Liver (tissue), 9 donors: Measurements from ENCODE around the gene ANKRD53. TPM values are rescaled to one million over a fixed set of nuclear protein-coding genes. Genes with fewer than 3 reads are reported as not detected.

Experiments
- DNase-seq: peaks from one replicate; pipeline ENCODE4 v3.0.0-alpha.2; 2017; ENCODE audit warnings: low spot score
- H3K27ac ChIP-seq, 2 donors: one replicate each; pipeline ENCODE4 v1.7.0; 2013; ENCODE audit warnings: inconsistent platforms in 2 of 2, low read length in 2 of 2, control low read depth in 1 of 2, low read depth in 1 of 2, mild to moderate bottlenecking in 1 of 2
- H3K27me3 ChIP-seq, 4 donors: one replicate each; pipeline versions ENCODE4 v1.6.1 to v1.7.0; 2013; ENCODE audit warnings: low read length in 3 of 4, inconsistent platforms in 1 of 4, mild to moderate bottlenecking in 1 of 4, moderate library complexity in 1 of 4; ENCODE audit not compliant: control insufficient read depth in 4 of 4, insufficient read depth in 4 of 4
- H3K36me3 ChIP-seq, 4 donors: one replicate each; pipeline versions ENCODE4 v1.6.1 to v1.7.0; 2013; ENCODE audit warnings: low read length in 3 of 4, mild to moderate bottlenecking in 3 of 4, low read depth in 1 of 4, moderate library complexity in 1 of 4; ENCODE audit not compliant: control insufficient read depth in 4 of 4, insufficient read depth in 3 of 4
- H3K4me1 ChIP-seq, 4 donors: one replicate each; pipeline versions ENCODE4 v1.6.1 to v1.7.0; 2013; ENCODE audit warnings: low read length in 3 of 4, mild to moderate bottlenecking in 3 of 4, moderate library complexity in 1 of 4; ENCODE audit not compliant: control insufficient read depth in 4 of 4, insufficient read depth in 4 of 4
- H3K4me3 ChIP-seq, 3 donors: one replicate each; pipeline versions ENCODE4 v1.6.1 to v1.7.0; 2013; ENCODE audit warnings: low read length in 3 of 3, control low read depth in 1 of 3, low read depth in 1 of 3, mild to moderate bottlenecking in 1 of 3
- H3K9ac ChIP-seq, 2 donors: one replicate each; pipeline ENCODE4 v1.7.0; 2013; ENCODE audit warnings: low read length in 2 of 2, mild to moderate bottlenecking in 2 of 2, moderate library complexity in 2 of 2, control low read depth in 1 of 2, low read depth in 1 of 2
- H3K9me3 ChIP-seq, 4 donors: one replicate each; pipeline versions ENCODE4 v1.6.1 to v1.7.0; 2013; ENCODE audit warnings: low read length in 3 of 4; ENCODE audit not compliant: control insufficient read depth in 4 of 4
- CTCF ChIP-seq: fragments of 150-350 bp; IDR thresholded peaks from 2 replicates; pipeline ENCODE4 v1.5.1; 2017; ENCODE audit warnings: improper control_type of control experiment, low read depth, low read length; ENCODE audit not compliant: missing input control
- EGR1 ChIP-seq, 2 donors: IDR thresholded peaks; 2 replicates each; pipeline ENCODE4 v1.6.1; 2016 to 2018; ENCODE audit warnings: antibody characterized with exemption in 2 of 2, low read depth in 2 of 2
- FOXA1 ChIP-seq: IDR thresholded peaks from 2 replicates; pipeline ENCODE4 v1.6.1; 2016; ENCODE audit warnings: antibody characterized with exemption
- FOXA2 ChIP-seq: IDR thresholded peaks from 2 replicates; pipeline ENCODE4 v1.6.1; 2016; ENCODE audit warnings: antibody characterized with exemption
- GABPA ChIP-seq, 2 donors: IDR thresholded peaks in 1 of 2; conservative IDR thresholded peaks in 1 of 2; 2 replicates each; pipeline ENCODE4 v1.6.1; 2016; ENCODE audit warnings: antibody characterized with exemption in 2 of 2, mild to moderate bottlenecking in 1 of 2, moderate library complexity in 1 of 2
- HNF4A ChIP-seq, 2 donors: conservative IDR thresholded peaks; 2 replicates each; pipeline ENCODE4 v1.6.1; 2016; ENCODE audit warnings: antibody characterized with exemption in 2 of 2, mild to moderate bottlenecking in 2 of 2
- HNF4G ChIP-seq: IDR thresholded peaks from 2 replicates; pipeline ENCODE4 v1.6.1; 2016; ENCODE audit warnings: antibody characterized with exemption
- JUND ChIP-seq, 2 donors: IDR thresholded peaks; 2 replicates each; pipeline ENCODE4 v1.6.1; 2016; ENCODE audit warnings: antibody characterized with exemption in 2 of 2
- NR2F2 ChIP-seq: IDR thresholded peaks from 2 replicates; pipeline ENCODE4 v1.6.1; 2016; ENCODE audit warnings: antibody characterized with exemption
- RAD21 ChIP-seq, 2 donors: IDR thresholded peaks; 2 replicates each; pipeline ENCODE4 v1.6.1; 2016; ENCODE audit warnings: antibody characterized with exemption in 2 of 2, mild to moderate bottlenecking in 2 of 2
- RXRA ChIP-seq, 2 donors: IDR thresholded peaks; 2 replicates each; pipeline ENCODE4 v1.6.1; 2017 to 2018; ENCODE audit warnings: antibody characterized with exemption in 2 of 2, mild to moderate bottlenecking in 1 of 2
- SP1 ChIP-seq: IDR thresholded peaks from 2 replicates; pipeline ENCODE4 v1.6.1; 2018; ENCODE audit warnings: antibody characterized with exemption, mild to moderate bottlenecking
- TAF1 ChIP-seq: conservative IDR thresholded peaks from 2 replicates; pipeline ENCODE4 v1.6.1; 2016; ENCODE audit warnings: antibody characterized with exemption, mild to moderate bottlenecking
- YY1 ChIP-seq: IDR thresholded peaks from 2 replicates; pipeline ENCODE4 v1.6.1; 2016; ENCODE audit warnings: antibody characterized with exemption, mild to moderate bottlenecking
- WGBS: extraction: QIAGEN DNeasy Blood & Tissue Kit; methylation state at CpG from one replicate; pipeline ENCODE4 v1.1.7; 2013; 5-methylcytosine and 5-hydroxymethylcytosine counted together
- polyA plus RNA-seq, 2 donors: library from polyadenylated mRNA; stranded (reverse) in 1 of 2; unstranded in 1 of 2; fragments of 200-250 nt in 1 of 2; fragments of >200 nt in 1 of 2; fragmentation: Nextera tagmentation in 1 of 2; extraction: Ambion mirVana in 1 of 2; gene quantifications; one replicate each; pipeline versions ENCODE4 v1.2.1 to v1.2.3, GENCODE V29; 2013 to 2015
- total RNA-seq, 2 donors: library from RNA; depleted of rRNA; stranded (reverse); fragments of >200 nt; gene quantifications; one replicate each; pipeline ENCODE4 v1.2.3, GENCODE V29; 2014
- TF ChIP-seq, protein P1 (sequence below): IDR thresholded peaks from 2 replicates; pipeline ENCODE4 v1.6.1; 2016; ENCODE audit warnings: antibody characterized with exemption
- TF ChIP-seq, protein P2 (sequence below): IDR thresholded peaks from 2 replicates; pipeline ENCODE4 v1.6.1; 2016; ENCODE audit warnings: antibody characterized with exemption, mild to moderate bottlenecking
- TF ChIP-seq, protein P3 (sequence below): IDR thresholded peaks from 2 replicates; pipeline ENCODE4 v1.6.1; 2016; ENCODE audit warnings: antibody characterized with exemption
- TF ChIP-seq, protein P4 (sequence below): IDR thresholded peaks from 2 replicates; pipeline ENCODE4 v1.6.1; 2016; ENCODE audit warnings: antibody characterized with exemption
- donor health status: healthy.
- donor health status: healthy.
- donor health status: healthy.
- donor health status: healthy.
- donor health status: healthy.

Gene ANKRD53
- total and polyA plus RNA-seq, 4 donors: 0.29 to 0.50 (median 0.39) TPM

DNA sequence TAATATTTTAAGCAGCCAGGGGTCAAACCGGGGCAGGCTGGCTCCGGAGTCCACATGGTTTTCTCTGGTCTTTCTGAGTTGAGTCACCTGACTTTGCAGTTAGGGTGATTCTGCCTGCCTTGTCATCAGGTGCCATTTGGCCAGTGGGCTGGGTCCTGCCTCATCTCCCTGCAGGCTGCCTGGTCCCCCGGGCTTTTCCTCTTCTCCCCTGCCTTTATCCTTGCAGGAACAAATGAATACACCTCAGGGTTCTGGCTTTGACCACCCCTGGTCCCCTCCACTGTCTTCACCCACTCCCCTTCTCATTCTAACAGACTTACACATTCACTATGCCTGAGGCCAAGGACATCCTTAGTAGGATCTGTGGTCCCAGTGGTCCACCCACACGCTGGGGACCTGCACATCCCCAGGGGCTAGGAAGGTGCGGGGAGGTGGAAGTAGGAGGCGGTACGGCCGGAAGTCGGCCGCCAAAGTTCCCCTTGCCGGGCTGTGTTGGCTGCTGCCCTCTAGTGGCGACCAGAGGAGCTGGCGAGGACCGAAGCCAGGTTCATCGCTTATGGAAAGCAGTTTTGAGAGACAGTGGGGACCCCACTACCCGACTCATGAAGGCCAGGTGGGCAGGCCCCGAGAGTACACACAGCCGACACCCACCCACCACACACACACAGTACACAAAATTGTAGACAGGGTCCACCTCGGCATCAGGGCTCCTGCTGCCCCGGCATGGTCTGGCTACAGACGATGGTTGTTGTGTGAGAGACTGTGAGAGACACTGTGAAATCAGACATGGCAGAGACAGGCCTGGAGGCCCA, 22.6 kb downstream of the ANKRD53 start:
- Histone ChIP-seq H3K4me1 (peaks cover 0 to 4% (median 2%) of the 10 kb centered on the region in 4 donors), H3K27me3 (no peaks in the 10 kb centered on the region), H3K9me3 (no peaks in the 10 kb centered on the region), H3K36me3 (no peaks in the 10 kb centered on the region), H3K27ac (no peak overlapping the region), H3K4me3 (peak overlapping the region in 2 of 3 donors; percentile 28 to 66), H3K9ac (no peak overlapping the region)
- TF ChIP-seq HNF4G (no peak), FOXA2 (no peak), CTCF (peak; percentile 84), FOXA1 (no peak), NR2F2 (no peak), GABPA (IDR thresholded peaks at IDR 0.05 in 1 of 2, conservative IDR thresholded peaks at IDR 0.05 in 1 of 2) (peak; percentile 59 to 81), RAD21 (IDR thresholded peaks at IDR 0.05) (peak; percentile 69 to 78)
- 23% methylated on average over 21 of the region's 21 CpGs for WGBS
- DNase-seq: peak; percentile 77

- no peak for TF ChIP-seq RXRA (IDR thresholded peaks at IDR 0.05)
- TF ChIP-seq, protein P1, sequence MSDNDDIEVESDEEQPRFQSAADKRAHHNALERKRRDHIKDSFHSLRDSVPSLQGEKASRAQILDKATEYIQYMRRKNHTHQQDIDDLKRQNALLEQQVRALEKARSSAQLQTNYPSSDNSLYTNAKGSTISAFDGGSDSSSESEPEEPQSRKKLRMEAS: no peak
- TF ChIP-seq SP1: no peak
- TF ChIP-seq, protein P2, sequence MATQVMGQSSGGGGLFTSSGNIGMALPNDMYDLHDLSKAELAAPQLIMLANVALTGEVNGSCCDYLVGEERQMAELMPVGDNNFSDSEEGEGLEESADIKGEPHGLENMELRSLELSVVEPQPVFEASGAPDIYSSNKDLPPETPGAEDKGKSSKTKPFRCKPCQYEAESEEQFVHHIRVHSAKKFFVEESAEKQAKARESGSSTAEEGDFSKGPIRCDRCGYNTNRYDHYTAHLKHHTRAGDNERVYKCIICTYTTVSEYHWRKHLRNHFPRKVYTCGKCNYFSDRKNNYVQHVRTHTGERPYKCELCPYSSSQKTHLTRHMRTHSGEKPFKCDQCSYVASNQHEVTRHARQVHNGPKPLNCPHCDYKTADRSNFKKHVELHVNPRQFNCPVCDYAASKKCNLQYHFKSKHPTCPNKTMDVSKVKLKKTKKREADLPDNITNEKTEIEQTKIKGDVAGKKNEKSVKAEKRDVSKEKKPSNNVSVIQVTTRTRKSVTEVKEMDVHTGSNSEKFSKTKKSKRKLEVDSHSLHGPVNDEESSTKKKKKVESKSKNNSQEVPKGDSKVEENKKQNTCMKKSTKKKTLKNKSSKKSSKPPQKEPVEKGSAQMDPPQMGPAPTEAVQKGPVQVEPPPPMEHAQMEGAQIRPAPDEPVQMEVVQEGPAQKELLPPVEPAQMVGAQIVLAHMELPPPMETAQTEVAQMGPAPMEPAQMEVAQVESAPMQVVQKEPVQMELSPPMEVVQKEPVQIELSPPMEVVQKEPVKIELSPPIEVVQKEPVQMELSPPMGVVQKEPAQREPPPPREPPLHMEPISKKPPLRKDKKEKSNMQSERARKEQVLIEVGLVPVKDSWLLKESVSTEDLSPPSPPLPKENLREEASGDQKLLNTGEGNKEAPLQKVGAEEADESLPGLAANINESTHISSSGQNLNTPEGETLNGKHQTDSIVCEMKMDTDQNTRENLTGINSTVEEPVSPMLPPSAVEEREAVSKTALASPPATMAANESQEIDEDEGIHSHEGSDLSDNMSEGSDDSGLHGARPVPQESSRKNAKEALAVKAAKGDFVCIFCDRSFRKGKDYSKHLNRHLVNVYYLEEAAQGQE: no peak
- TF ChIP-seq FOXA2: no peak
- TF ChIP-seq, protein P3, sequence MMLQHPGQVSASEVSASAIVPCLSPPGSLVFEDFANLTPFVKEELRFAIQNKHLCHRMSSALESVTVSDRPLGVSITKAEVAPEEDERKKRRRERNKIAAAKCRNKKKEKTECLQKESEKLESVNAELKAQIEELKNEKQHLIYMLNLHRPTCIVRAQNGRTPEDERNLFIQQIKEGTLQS: no peak
- TF ChIP-seq JUND (IDR thresholded peaks at IDR 0.05): no peak
- TF ChIP-seq CTCF: no peak
- TF ChIP-seq RAD21 (IDR thresholded peaks at IDR 0.05): no peak
- TF ChIP-seq FOXA1: no peak
- no peak for TF ChIP-seq GABPA (IDR thresholded peaks at IDR 0.05 in 1 of 2, conservative IDR thresholded peaks at IDR 0.05 in 1 of 2)
- TF ChIP-seq TAF1: no peak
- TF ChIP-seq YY1: no peak
- TF ChIP-seq HNF4A (conservative IDR thresholded peaks at IDR 0.05): no peak
- TF ChIP-seq HNF4G: no peak
- no peak for TF ChIP-seq NR2F2
- TF ChIP-seq, protein P4, sequence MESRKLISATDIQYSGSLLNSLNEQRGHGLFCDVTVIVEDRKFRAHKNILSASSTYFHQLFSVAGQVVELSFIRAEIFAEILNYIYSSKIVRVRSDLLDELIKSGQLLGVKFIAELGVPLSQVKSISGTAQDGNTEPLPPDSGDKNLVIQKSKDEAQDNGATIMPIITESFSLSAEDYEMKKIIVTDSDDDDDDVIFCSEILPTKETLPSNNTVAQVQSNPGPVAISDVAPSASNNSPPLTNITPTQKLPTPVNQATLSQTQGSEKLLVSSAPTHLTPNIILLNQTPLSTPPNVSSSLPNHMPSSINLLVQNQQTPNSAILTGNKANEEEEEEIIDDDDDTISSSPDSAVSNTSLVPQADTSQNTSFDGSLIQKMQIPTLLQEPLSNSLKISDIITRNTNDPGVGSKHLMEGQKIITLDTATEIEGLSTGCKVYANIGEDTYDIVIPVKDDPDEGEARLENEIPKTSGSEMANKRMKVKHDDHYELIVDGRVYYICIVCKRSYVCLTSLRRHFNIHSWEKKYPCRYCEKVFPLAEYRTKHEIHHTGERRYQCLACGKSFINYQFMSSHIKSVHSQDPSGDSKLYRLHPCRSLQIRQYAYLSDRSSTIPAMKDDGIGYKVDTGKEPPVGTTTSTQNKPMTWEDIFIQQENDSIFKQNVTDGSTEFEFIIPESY: no peak
- no peak for TF ChIP-seq EGR1 (IDR thresholded peaks at IDR 0.05; ENCODE audit: low read depth in 2 of 2)
- WGBS: 81% methylated on average over 5 of the region's 5 CpGs
- Histone ChIP-seq H3K4me1 (peaks cover 0 to 4% (median 2%) of the 10 kb centered on the region in 4 donors), H3K4me3 (no peak overlapping the region), H3K27me3 (no peaks in the 10 kb centered on the region), H3K9ac (no peak overlapping the region), H3K36me3 (no peaks in the 10 kb centered on the region), H3K9me3 (no peaks in the 10 kb centered on the region), H3K27ac (no peak overlapping the region)
- DNase-seq: peak; percentile 30
These were observed 23.1 kb downstream of the ANKRD53 start for GRCh38 chr2:71001592-71001927.
